HG03432 (cell line): Measurements from ENCODE around the gene ANK3.

ENCODE experiments used
- ATAC-seq: cut with Tn5 transposase; IDR thresholded peaks from one replicate; pipeline ENCODE4 v1.9.1; 2021; ENCODE audit warnings: mild to moderate bottlenecking, moderate library complexity; ENCODE audit not compliant: unreplicated experiment

ANK3 gene

DNA sequence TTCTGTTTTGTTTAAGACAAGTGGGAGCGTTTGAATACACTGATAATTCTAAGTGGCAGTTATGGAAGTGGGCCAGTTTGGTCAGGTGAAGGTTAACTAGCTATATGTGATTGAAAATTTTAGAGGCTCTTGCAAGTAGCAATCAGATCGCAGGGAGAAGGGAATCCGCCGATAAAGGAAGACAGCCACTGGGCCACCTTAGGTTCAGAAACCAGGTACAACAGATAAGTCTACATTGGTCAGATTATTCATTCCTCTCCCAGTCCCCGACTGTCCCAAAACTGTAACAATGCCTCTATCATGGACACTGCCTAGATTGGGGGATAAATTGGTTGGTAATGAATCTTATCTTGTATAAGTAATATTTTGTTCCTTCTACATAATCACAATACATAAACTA lies 8.9 kb downstream of the ANK3 start:
- ATAC-seq: no peak

GRCh38 chr10:60377955-60378354 lies 11.7 kb downstream of the ANK3 start:
- ATAC-seq: no peak

GRCh38 chr10:60377042-60377352 lies 12.7 kb downstream of the ANK3 start:
- no peak for ATAC-seq

GRCh38 chr10:60376221-60377041 lies 13.2 kb downstream of the ANK3 start:
- ATAC-seq: no peak

- no peak for ATAC-seq
Observed at GRCh38 chr10:60375293-60376004, 14.2 kb downstream of the ANK3 start.

- ATAC-seq: no peak
Observed at GRCh38 chr10:60374836-60375235, 14.8 kb downstream of the ANK3 start.

DNA sequence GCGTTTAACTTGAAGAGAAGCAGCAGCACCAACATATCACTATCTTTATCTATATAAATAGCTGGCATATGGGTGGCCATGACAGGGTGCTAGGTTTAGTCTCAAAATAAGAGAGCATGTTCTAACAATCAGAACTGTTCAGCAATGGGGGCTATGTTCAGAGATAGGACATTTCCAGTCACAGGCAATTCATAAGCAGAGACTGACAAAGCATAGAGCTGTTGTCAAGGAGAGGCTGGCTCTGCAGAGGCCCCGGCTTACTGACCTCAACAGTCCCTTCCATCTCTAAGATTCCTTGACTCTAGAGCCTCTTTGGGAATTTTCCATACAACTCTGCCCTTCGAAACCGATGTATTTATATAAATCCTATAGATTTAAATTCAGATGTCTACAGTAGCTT lies 17.2 kb downstream of the ANK3 start:
- no peak for ATAC-seq

- no peak for ATAC-seq
Observed at GRCh38 chr10:60369547-60369930, 20.1 kb downstream of the ANK3 start.

GRCh38 chr10:60368875-60369546 lies 20.7 kb downstream of the ANK3 start:
- ATAC-seq: no peak

- no peak for ATAC-seq
Observed at GRCh38 chr10:60367901-60368300, 21.8 kb downstream of the ANK3 start.

DNA sequence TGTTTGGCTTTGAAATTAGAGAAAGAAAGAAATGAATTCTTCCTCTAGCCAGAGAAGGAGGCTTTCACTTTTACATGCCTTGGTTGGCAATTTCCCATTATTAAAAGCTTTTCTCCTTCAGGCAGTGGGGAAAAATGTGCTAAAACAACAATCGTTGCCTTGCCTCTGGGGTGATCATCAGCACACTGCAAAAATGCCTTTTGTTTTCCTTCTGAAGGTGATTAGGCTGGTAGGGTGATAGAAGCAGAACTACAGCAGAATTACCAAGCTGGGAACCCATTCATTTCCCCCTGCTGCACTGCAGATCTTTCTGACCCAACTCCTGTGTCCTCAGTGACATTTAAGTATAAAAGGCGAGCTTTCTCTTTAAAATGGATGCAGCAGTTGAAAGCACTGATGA lies 22.2 kb downstream of the ANK3 start:
- no peak for ATAC-seq

DNA sequence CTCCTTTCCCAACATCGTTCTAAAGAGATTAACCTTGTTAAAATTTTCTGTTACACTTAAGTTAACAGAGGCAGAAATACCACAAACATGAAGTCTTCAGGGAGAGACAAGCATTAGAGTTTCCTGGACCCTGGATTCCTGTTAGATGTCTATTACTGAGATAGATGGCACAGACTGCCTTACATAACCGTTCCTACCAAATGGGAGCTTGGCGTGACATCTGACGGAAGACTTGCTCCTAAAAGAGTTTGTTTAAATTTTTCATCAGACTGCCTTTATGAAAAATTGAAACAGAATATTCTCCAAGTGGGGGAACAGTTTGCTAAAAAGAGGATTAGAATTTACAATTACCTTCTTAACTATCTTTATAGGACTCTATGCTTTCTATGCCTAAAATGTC lies 22.7 kb downstream of the ANK3 start:
- ATAC-seq: no peak

- ATAC-seq: no peak
Observed at GRCh38 chr10:60363187-60363586, 26.5 kb downstream of the ANK3 start.

DNA sequence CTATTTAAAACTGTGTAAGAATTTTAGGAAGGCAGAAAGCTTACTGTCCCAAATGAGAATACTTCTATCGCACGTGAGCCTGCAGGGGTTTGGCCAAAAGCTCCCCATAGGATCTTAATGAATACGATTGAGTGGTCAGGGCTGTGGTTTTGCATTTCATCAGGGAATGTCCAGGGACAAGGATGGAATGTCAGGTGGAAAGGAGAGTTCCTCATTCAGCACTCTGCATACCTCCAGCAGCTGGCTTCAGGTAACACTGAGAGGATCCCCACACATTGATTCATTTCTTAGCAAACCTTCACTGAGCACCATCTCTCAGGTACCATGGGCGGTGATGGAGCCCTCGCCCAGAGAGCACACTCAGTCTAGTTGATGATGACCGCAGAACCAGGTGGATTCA lies 27.2 kb downstream of the ANK3 start:
- ATAC-seq: no peak

DNA sequence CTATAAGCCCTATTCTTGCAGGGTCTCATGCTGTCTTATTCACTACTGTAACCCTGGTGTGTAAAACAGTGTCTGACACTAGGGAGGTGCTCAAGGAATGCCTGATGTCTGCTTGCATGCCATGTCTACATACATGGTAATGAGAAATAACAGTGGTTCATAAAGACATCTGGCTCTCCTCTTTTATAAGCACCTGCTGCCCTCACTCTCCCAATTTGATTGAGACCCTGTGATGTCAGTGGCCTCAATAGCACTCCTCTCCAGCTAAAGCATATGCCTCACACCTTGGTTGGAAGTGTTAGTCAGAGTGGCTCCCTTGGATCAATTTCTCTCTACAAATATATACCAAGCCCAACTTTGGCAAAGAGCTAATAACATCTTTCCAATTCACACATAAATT lies 30.6 kb downstream of the ANK3 start:
- no peak for ATAC-seq

DNA sequence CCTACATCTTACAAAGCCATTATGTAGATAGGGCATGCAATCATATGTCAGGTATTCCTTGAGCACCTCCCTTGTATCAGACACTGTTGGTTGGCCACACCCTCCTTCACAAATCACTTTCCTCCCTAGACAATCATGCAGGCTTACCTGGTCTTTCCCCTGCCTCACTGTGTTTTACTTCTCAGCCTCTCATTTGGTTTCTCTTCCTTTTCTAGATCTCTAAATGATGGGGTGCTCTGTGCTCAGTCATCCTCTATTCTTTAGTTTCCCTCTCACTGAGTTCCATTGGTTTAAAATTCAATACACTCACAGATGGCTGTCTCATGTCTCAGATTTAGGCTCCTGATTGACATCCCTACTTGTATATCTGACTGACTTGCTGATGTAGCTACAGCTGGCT lies 31.4 kb downstream of the ANK3 start:
- peak; percentile 98 for ATAC-seq

DNA sequence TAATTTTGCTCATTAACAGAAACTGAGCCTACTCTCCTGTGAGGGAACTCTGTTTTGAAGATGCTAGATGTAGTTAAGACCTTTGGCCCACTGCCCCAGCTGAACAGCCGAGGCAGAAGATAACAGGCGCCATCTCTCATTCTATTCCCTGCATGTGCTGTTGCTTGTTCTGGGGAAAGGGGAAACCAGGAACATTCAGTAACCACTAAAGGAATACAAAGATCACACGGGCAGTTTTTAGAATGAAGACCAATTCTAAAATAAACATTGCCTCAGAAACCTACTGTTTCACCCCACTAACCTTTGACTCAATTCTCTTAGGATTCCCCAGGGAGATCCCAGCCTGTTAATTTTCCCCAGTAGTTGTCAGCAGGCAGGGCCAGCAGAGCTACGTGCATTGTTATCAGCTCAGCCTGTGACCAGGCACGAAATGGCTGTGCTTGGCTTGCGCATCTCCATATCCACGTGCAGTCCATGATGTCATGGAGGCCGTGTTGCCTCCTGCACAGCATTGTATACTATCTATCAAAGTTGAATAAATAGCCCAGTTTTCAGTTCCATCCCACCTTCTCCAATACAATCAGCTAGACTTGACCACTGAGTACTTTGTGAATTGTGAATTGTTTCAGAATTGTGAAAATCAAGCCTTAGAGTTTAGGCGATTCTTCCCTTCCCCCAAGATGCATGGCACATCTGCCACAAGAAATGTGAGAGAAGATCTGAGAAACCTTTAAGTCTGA lies 36.0 kb downstream of the ANK3 start:
- no peak for ATAC-seq

- peak; percentile 75 for ATAC-seq
Observed at GRCh38 chr10:60352105-60352504, 37.6 kb downstream of the ANK3 start.

DNA sequence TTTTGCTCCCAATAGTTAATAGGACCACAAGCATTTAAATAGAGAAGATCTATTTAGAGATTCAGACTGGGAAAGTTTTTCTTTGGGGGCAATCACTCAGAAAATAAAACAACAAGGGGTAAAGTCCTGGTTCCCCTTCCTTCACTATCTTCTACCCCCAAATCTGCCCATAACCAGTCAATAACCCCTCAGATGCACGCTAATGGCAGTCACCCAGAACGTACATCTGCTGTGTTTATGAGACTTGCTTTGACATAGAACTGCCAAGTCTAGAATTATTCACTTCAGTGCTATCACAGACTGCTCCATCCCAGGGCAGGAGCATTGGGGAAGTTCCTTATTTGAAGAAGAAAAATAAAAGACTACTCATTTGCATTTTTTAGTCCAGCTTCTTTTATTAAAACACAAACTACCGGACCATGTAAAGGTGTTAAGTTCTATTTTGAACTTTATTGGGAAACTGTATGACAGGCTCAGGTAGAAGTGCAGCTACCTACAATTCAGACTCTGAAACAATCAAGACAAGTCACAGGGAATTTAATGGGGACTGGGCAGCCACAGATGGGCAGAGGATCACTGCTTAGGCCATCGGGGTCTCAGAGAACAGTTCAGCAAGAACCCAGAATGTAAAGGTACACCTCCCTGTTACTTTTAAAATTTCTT lies 38.4 kb downstream of the ANK3 start:
- ATAC-seq: peak; percentile 63

GRCh38 chr10:60350400-60350799 lies 39.3 kb downstream of the ANK3 start:
- no peak for ATAC-seq

DNA sequence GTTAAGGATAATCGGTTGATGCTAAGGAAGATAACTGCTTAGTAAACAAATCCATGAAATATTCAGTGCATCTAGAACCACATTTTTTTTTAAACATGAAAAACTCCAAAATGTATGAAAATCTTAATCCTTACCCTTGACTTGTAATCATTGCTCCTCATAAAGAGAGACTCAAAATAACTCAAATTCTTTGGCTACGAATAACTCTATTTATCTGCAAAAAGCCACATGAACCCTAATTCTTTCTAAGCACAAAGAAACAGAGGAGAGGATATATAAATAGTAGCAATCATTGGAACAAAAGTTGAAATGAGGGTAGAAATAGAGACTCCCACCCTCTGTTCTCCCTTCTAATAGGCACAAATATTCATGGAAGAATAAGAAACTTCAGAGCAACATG lies 40.2 kb downstream of the ANK3 start:
- ATAC-seq: no peak
